Thymus (tissue), 11 donors: ENCODE results near the gene ZNF750. TPM values are rescaled to one million over a fixed set of nuclear protein-coding genes. Genes with fewer than 3 reads are reported as not detected.
"Not testable (repeated sequence)": the region's sequence is repeated elsewhere in the genome, so short reads cannot be mapped to it uniquely, and the experiment has no call there.

Source experiments
- DNase-seq, 9 donors: peaks; one replicate each; pipeline ENCODE4 v3.0.0-alpha.2; 2013; ENCODE audit warnings: low spot score in 9 of 9, low read depth in 6 of 9, missing footprints in 1 of 9
- H3K27ac ChIP-seq, 2 donors: one replicate each; pipeline ENCODE4 v1.5.1; 2013; ENCODE audit warnings: control low read depth in 1 of 2, low read depth in 1 of 2, low read length in 1 of 2, mild to moderate bottlenecking in 1 of 2, moderate library complexity in 1 of 2
- H3K27me3 ChIP-seq, 2 donors: one replicate each; pipeline ENCODE4 v1.5.1; 2013; ENCODE audit warnings: low read length in 1 of 2; ENCODE audit not compliant: control insufficient read depth in 2 of 2, insufficient read depth in 1 of 2
- H3K36me3 ChIP-seq, 2 donors: one replicate each; pipeline ENCODE4 v1.5.1; 2013; ENCODE audit warnings: low read length in 1 of 2, mild to moderate bottlenecking in 1 of 2, moderate library complexity in 1 of 2; ENCODE audit not compliant: control insufficient read depth in 2 of 2, insufficient read depth in 2 of 2
- H3K4me1 ChIP-seq, 2 donors: one replicate each; pipeline ENCODE4 v1.5.1; 2013; ENCODE audit warnings: low read length in 2 of 2; ENCODE audit not compliant: control insufficient read depth in 2 of 2, insufficient read depth in 2 of 2
- H3K4me3 ChIP-seq, 2 donors: one replicate each; pipeline ENCODE4 v1.5.1; 2013; ENCODE audit warnings: low read length in 2 of 2, control low read depth in 1 of 2, mild to moderate bottlenecking in 1 of 2
- H3K9me3 ChIP-seq, 2 donors: one replicate each; pipeline ENCODE4 v1.5.1; 2013; ENCODE audit warnings: low read length in 1 of 2, mild to moderate bottlenecking in 1 of 2; ENCODE audit not compliant: control insufficient read depth in 2 of 2, insufficient read depth in 1 of 2
- WGBS: extraction: QIAGEN DNeasy Blood & Tissue Kit; methylation state at CpG from one replicate; pipeline ENCODE4 v1.1.7; 2013; 5-methylcytosine and 5-hydroxymethylcytosine counted together
- polyA plus RNA-seq: library from polyadenylated mRNA; stranded (reverse); fragments of 200-250 nt; gene quantifications from one replicate; pipeline ENCODE4 v1.2.3, GENCODE V29; 2013
- total RNA-seq: library from RNA; stranded (reverse); fragments of 120-200 nt; gene quantifications from one replicate; pipeline ENCODE4 v1.2.4, GENCODE V29; 2013
- donor health status: healthy.

ZNF750 gene
- total and polyA plus RNA-seq, 2 donors, result 3.9 to 4.1 TPM

DNA sequence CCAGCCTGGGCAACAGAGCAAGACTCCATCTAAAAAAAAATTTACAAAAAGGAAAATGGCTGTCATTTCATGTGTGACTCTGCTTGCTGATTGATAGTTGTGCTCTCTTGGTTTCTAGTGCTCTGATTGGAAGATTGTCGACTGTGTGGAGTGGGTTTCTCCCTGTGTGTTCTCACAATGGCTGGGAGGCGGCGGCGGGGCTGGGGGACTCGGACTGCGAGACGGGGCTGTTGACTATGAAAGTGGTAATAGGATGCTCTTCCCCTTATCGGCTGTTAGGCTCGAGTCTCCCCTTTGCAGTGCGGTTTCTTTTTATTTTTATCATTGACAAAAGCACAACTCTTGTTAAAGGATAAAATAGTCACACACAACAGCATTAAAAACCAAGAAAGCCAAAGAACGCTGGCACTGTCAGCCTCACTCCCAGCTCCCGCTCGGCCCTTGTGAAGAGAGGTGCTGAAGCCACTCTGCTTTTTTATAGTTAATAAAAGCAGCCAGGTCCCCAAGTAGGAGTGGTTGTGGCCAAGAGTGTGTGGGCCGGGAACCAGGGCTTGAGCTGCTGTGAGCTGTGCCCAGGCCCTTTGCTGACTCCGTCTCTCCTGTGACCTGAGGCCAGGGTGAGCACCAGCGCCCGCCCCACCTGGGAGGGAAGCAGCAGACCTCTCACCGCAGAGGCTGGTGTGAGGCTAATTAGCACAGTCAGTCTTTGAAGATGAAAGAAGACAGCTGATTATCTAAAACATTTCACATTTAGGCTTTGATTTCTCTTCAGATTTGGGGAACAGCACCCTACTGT is 51.4 kb downstream of the ZNF750 start:
- peaks cover 6 to 32% of the 10 kb centered on the region in 2 donors for H3K4me1 ChIP-seq
- WGBS, result 96% methylated on average over 18 of the region's 18 CpGs
- H3K9me3 ChIP-seq, result no peaks in the 10 kb centered on the region
- DNase-seq, result no peak
- no peaks in the 10 kb centered on the region for H3K27me3 ChIP-seq
- H3K36me3 ChIP-seq, result peaks cover 19 to 28% of the 10 kb centered on the region in 2 donors
- no peak overlapping the region for H3K27ac ChIP-seq
- no peak overlapping the region for H3K4me3 ChIP-seq

DNA sequence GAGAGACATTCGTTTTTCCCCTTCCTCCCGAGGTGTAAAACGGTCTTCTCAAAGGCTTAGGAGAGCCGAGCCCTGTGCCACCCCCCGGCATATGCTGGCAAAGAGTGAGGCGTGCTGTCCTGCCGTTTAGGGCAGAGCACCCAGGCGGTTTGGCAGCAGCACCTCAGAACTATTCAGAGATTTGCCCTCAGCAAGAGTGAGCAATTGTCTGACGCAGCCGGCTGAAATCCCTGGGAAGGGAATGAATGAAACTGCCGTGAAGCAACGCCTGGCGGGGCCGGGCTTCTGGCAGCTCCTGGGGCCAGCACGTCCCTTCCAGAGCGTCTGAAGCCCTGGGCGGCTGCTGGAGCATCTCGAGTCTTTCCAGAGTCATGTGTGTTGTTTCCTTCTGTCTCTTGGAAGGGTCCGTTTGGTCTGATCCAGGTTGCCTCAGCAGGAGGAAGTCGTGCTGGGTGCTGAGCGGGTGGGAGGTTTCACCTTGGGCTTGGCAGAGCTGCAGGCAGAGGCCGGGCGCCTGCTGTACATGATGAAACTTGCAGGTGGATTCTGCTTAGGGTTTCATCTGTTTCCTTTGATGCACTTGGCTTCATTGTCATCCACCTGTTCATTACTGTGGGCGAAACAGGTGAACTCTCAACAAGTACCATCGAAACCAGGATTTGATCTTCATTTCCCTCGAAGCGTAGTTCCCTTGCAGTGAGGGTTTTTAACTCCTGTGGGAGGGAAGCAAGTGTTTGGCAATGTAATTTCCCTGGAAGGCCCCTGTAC is 52.6 kb downstream of the ZNF750 start:
- Histone ChIP-seq H3K36me3 (peaks cover 30 to 35% of the 10 kb centered on the region in 2 donors), H3K27ac (peak overlapping the region in 1 of 2 donors; percentile 54), H3K9me3 (no peaks in the 10 kb centered on the region), H3K4me3 (no peak overlapping the region), H3K4me1 (peaks cover 6 to 37% of the 10 kb centered on the region in 2 donors), H3K27me3 (no peaks in the 10 kb centered on the region)
- DNase-seq, result peak in 6 of 9 donors; percentile 34 to 77 (median 57)
- 72% methylated on average over 27 of the region's 27 CpGs for WGBS

DNA sequence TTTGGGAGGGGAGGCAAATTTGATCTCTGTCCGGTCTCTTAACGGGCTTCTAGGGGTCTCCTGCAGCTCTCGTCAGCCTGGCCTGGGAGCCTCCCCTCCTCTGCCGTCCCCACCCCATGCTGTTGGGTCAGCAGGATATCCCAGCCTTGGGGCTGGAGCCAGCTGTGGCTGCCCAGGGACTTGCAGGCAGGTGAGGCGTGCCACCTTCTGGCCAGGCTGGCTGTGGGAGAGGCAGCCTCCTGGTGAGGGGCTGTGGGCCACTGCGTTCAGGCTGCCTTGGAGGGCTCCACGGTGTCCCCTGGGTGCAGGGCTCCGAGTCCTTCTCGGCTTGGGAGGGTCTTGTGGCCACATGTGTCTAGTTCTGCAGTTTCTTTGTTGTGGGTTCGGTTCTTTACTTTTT is 53.4 kb downstream of the ZNF750 start:
- no peaks in the 10 kb centered on the region for H3K9me3 ChIP-seq
- H3K4me1 ChIP-seq, result peaks cover 6 to 41% of the 10 kb centered on the region in 2 donors
- 79% methylated on average over 10 of the region's 10 CpGs for WGBS
- H3K27me3 ChIP-seq, result no peaks in the 10 kb centered on the region
- no peak overlapping the region for H3K4me3 ChIP-seq
- no peak for DNase-seq
- H3K27ac ChIP-seq, result no peak overlapping the region
- peaks cover 34 to 35% of the 10 kb centered on the region in 2 donors for H3K36me3 ChIP-seq

DNA sequence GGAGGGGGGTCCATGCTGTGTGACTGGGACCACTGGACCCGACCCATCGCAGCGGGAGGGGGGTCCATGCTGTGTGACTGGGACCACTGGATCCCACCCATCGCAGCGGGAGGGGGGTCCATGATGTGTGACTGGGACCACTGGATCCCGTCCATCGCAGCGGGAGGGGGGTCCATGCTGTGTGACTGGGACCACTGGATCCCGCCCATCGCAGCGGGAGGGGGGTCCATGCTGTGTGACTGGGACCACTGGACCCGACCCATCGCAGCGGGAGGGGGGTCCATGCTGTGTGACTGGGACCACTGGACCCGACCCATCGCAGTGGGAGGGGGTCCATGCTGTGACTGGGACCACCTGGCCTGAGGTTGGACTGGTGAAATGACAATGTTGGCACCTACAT is 54.2 kb downstream of the ZNF750 start:
- not testable (repeated sequence) for DNase-seq, H3K27me3 ChIP-seq, H3K27ac ChIP-seq, H3K9me3 ChIP-seq, H3K4me3 ChIP-seq
- H3K36me3 ChIP-seq, result peaks cover 30 to 36% of the 10 kb centered on the region in 2 donors
- H3K4me1 ChIP-seq, result peaks cover 6 to 41% of the 10 kb centered on the region in 2 donors
- 98% methylated on average over 16 of the region's 16 CpGs for WGBS

DNA sequence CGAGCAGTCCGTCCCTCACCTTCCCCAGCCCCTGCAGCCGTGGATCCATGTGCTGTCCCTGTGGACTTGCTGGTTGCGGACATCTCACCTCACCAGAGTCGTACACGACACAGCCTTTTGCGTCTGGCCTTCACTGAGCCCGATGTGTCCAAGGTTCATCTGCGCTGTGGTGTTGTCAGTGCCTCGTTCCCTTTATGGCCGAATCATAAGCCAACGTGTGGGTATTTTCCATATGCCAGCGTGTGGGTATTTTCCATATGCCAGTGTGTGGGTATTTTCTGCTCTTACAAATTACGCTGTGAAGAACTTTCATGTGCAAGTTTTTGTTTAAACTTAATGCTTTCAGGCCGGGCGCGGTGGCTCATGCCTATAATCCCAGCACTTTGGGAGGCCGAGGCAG is 56.3 kb downstream of the ZNF750 start:
- DNase-seq, result no peak
- no peaks in the 10 kb centered on the region for H3K27me3 ChIP-seq
- peaks cover 6 to 29% of the 10 kb centered on the region in 2 donors for H3K4me1 ChIP-seq
- no peak overlapping the region for H3K27ac ChIP-seq
- H3K36me3 ChIP-seq, result peaks cover 22 to 30% of the 10 kb centered on the region in 2 donors
- H3K9me3 ChIP-seq, result no peaks in the 10 kb centered on the region
- no peak overlapping the region for H3K4me3 ChIP-seq
- WGBS, result 99% methylated on average over 18 of the region's 18 CpGs

DNA sequence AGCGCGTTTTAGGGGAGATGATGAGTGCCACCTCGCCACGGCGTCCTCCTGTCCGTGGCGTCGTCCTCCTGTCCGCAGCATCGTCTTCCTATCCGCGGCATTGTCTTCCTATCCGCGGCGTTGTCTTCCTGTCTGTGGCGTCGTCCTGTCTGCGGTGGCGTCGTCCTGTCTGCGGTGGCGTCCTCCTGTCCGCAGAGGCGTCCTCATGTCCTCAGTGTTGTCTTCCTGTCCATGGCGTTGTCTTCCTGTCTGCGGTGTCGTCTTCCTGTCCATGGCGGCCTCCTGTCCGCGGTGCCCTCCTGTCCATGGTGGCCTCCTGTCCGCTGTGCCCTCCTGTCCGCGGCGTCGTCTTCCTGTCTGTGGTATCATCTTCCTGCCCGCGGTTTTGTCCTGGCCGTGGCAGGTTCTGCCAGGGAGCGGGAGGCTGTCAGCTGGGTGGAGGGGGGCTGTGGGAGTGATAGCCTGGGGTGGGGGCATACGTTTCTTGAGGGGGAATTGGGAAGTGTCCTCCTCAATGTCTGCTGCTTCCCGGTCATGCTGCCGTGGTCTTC is 57.1 kb downstream of the ZNF750 start:
- Histone ChIP-seq H3K4me1 (peaks cover 6 to 26% of the 10 kb centered on the region in 2 donors), H3K36me3 (peaks cover 22 to 29% of the 10 kb centered on the region in 2 donors), H3K4me3 (no peak overlapping the region), H3K27ac (no peak overlapping the region), H3K27me3 (no peaks in the 10 kb centered on the region), H3K9me3 (no peaks in the 10 kb centered on the region)
- 70% methylated on average over 42 of the region's 42 CpGs for WGBS
- no peak for DNase-seq

DNA sequence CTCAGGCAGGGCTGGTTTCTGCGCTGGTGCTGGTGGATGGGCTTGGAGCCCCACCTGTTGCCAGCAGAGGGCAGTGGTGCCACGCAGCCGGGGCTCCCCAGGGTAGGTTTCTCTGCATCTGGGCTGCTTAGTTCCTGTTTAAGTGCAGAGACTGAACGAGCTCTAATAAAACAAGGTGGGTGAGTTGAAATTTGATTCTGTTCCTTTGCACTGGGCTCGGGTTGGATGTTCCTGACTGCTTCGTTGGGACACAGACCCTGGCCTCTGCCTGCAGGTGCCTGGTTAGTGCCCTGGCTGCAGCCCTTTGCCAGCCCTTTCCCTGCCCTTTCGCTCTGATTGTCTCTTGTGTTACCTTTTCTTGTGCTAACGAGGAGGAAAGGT is 57.9 kb downstream of the ZNF750 start:
- WGBS, result 27% methylated on average over 8 of the region's 8 CpGs
- no peaks in the 10 kb centered on the region for H3K27me3 ChIP-seq
- H3K4me1 ChIP-seq, result peaks cover under 1 to 18% of the 10 kb centered on the region in 2 donors
- DNase-seq, result peak; percentile 67 to 91 (median 81)
- H3K27ac ChIP-seq, result no peak overlapping the region
- H3K36me3 ChIP-seq, result peaks cover 22 to 29% of the 10 kb centered on the region in 2 donors
- H3K9me3 ChIP-seq, result no peaks in the 10 kb centered on the region
- H3K4me3 ChIP-seq, result no peak overlapping the region

DNA sequence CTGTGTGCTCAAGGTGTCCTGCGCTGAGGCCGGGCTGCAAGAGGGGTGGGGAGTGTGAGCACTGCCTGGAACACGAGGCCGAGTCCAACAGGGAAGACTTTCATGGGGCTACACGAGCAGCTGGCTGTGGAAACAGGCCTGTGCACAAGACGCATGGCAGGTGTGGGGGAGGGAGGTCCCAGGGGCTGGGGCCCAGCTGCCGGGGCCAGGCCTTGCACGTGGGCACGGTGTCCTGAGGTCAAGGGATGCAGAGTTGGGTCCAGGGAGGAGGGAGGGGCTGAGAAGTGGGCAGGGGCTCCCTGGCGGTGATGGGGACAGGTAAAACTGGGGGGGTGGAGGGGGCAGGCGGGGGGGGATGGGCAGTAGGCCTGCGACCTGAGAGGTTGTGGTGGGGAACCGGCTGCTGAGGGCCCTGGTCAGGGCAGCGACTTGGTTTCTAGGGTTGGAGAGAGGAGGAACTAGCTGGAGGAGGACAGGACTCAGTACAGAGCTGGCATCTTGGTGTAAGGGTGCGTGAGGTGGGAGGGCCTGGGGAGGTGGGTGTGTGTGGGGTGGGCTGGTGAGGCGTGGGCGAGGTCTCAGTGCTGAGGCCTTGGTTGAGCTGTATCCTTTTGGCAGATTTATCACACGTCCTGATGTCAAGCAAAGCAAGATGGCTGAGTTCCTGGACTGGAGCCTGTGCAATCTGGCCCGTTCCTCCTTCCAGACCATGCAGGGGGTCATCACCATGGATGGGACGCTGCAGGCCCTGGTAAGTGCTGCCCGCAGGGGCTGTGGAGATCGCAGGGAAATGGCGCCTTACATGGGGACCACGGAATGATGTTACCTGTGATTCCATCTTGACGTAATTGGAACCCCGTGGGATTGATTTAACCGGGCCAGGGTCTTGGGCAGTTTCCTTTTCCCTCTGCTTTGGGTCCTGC is 58.6 kb downstream of the ZNF750 start:
- WGBS, result 90% methylated on average over 27 of the region's 27 CpGs
- no peak overlapping the region for H3K27ac ChIP-seq

More for the DNA sequence above, 58.6 kb downstream of the ZNF750 start:
- Histone ChIP-seq H3K36me3 (peaks cover 28 to 34% of the 10 kb centered on the region in 2 donors), H3K9me3 (no peaks in the 10 kb centered on the region), H3K27me3 (no peaks in the 10 kb centered on the region), H3K4me3 (no peak overlapping the region), H3K4me1 (peaks cover 0 to 12% of the 10 kb centered on the region in 2 donors)
- no peak for DNase-seq
